Esophagus squamous epithelium (tissue), 5 donors: ENCODE measurements around the gene PLIN5. TPM values are rescaled to one million over a fixed set of nuclear protein-coding genes. Genes with fewer than 3 reads are reported as not detected.

Experiments
- DNase-seq: peaks from one replicate; lab custom pipeline; 2025; lab: John Stamatoyannopoulos, UW
- H3K27ac ChIP-seq, 4 donors: fragments of 200-600 bp; sonication (generic); one replicate each; pipeline ENCODE4 v1.5.1; 2016 to 2019; ENCODE audit warnings: mild to moderate bottlenecking in 1 of 4
- H3K27me3 ChIP-seq, 4 donors: fragments of 200-600 bp; sonication (generic); 1 replicate in 3 of 4; 2 replicates in 1 of 4; pipeline versions ENCODE4 v1.5.1 to v1.6.0; 2017 to 2021; ENCODE audit warnings: antibody characterized with exemption in 1 of 4
- H3K36me3 ChIP-seq, 3 donors: fragments of 200-600 bp; sonication (generic); one replicate each; pipeline ENCODE4 v1.5.1; 2016 to 2019
- H3K4me1 ChIP-seq, 3 donors: fragments of 200-600 bp; sonication (generic); one replicate each; pipeline ENCODE4 v1.5.1; 2017 to 2019
- H3K4me3 ChIP-seq, 4 donors: fragments of 200-600 bp; sonication (generic); 1 replicate in 3 of 4; 2 replicates in 1 of 4; pipeline ENCODE4 v1.5.1; 2016 to 2019; ENCODE audit warnings: mild to moderate bottlenecking in 2 of 4, moderate library complexity in 1 of 4
- H3K9me3 ChIP-seq, 3 donors: fragments of 200-600 bp; sonication (generic); one replicate each; pipeline ENCODE4 v1.5.1; 2016 to 2019
- CTCF ChIP-seq, 6 experiments: fragments of 450-650 bp in 4 of 6; fragments of 200-600 bp in 2 of 6; sonication (generic) in 2 of 6; IDR thresholded peaks; one replicate each; pipeline ENCODE4 v1.5.1; 2016 to 2019; ENCODE audit warnings: antibody characterized with exemption in 6 of 6, mild to moderate bottlenecking in 4 of 6, moderate library complexity in 4 of 6
- POLR2A ChIP-seq, 4 donors: fragments of 450-650 bp; IDR thresholded peaks; one replicate each; pipeline ENCODE4 v1.6.1; 2017; ENCODE audit warnings: antibody characterized with exemption in 4 of 4, mild to moderate bottlenecking in 4 of 4, moderate library complexity in 3 of 4
- WGBS, 2 donors: methylation state at CpG; one replicate each; pipeline ENCODE4 v1.1.5; 2018; 5-methylcytosine and 5-hydroxymethylcytosine counted together
- intact Hi-C: fragments of 100-400 bp; cut with DNase I; formaldehyde crosslinking; loops from one replicate; pipeline ENCODE4 v1.15.0; 2022
- total RNA-seq, 4 donors: library from RNA; depleted of rRNA; stranded (reverse); fragments of >200 nt; gene quantifications; one replicate each; pipeline ENCODE4 v1.1.0, GENCODE V29; 2016
- donor health status: DM: yes; HTN: yes; CAD: no.

Gene PLIN5
- total RNA-seq, 4 donors from 2014 or later: 1.9 to 12.9 (median 5.2) TPM

GRCh38 chr19:4577020-4577782 lies 42.2 kb upstream of the PLIN5 start:
- H3K27me3 ChIP-seq: peaks cover 3 to 89% (median 18%) of the 10 kb centered on the region in 4 donors
- TF ChIP-seq POLR2A (IDR thresholded peaks at IDR 0.05): no peak
- no peak for TF ChIP-seq CTCF (IDR thresholded peaks at IDR 0.05)
- intact Hi-C loops: loop anchor here (5.0 kb wide), 1 partner anchor 55 kb away; no protein-coding TSS in a partner anchor
- no peaks in the 10 kb centered on the region for H3K36me3 ChIP-seq
- no peak overlapping the region for H3K4me3 ChIP-seq
- H3K9me3 ChIP-seq: no peaks in the 10 kb centered on the region
- no peak for DNase-seq
- 63 to 89% methylated on average over 4 to 5 of the region's 5 CpGs for WGBS, 2 donors
- peaks cover 5 to 38% (median 6%) of the 10 kb centered on the region in 3 donors for H3K4me1 ChIP-seq
- H3K27ac ChIP-seq: peak overlapping the region in 1 of 4 donors; percentile 21

GRCh38 chr19:4576016-4576933 lies 41.3 kb upstream of the PLIN5 start:
- intact Hi-C loops: loop anchor here (5.0 kb wide), 1 partner anchor 56 kb away; no protein-coding TSS in a partner anchor
- DNase-seq: no peak
- WGBS, 2 donors: 37 to 41% methylated on average over 14 to 17 of the region's 17 CpGs
- TF ChIP-seq CTCF (IDR thresholded peaks at IDR 0.05) (peak; percentile 47 to 74 (median 68)), POLR2A (IDR thresholded peaks at IDR 0.05) (no peak)
- peaks cover 5 to 32% (median 6%) of the 10 kb centered on the region in 3 donors for H3K4me1 ChIP-seq
- H3K36me3 ChIP-seq: no peaks in the 10 kb centered on the region
- peaks cover 3 to 84% (median 15%) of the 10 kb centered on the region in 4 donors for H3K27me3 ChIP-seq
- H3K4me3 ChIP-seq: no peak overlapping the region
- no peaks in the 10 kb centered on the region for H3K9me3 ChIP-seq
- peak overlapping the region in 3 of 4 donors; percentile 58 to 79 (median 77) for H3K27ac ChIP-seq

- 10 to 27% methylated on average over 11 to 15 of the region's 19 CpGs for WGBS, 2 donors
- Histone ChIP-seq H3K36me3 (no peaks in the 10 kb centered on the region), H3K9me3 (no peaks in the 10 kb centered on the region), H3K27ac (peak overlapping the region; percentile 3 to 79 (median 70)), H3K4me1 (peaks cover 0 to 24% (median 6%) of the 10 kb centered on the region in 3 donors), H3K4me3 (peak overlapping the region in 1 of 4 donors; percentile 4), H3K27me3 (peaks cover under 1 to 78% (median 11%) of the 10 kb centered on the region in 4 donors)
- TF ChIP-seq CTCF (IDR thresholded peaks at IDR 0.05) (no peak), POLR2A (IDR thresholded peaks at IDR 0.05) (no peak)
- no peak for DNase-seq
- intact Hi-C loops: loop anchor here (5.0 kb wide), 1 partner anchor 57 kb away; no protein-coding TSS in a partner anchor
Measured at GRCh38 chr19:4575267-4576015, 40.4 kb upstream of the PLIN5 start.

- 65 to 76% methylated on average over 6 of the region's 6 CpGs for WGBS, 2 donors
- Histone ChIP-seq H3K9me3 (no peaks in the 10 kb centered on the region), H3K27me3 (peaks cover 0 to 61% (median 2%) of the 10 kb centered on the region in 4 donors), H3K36me3 (no peaks in the 10 kb centered on the region), H3K4me1 (peaks cover 0 to 20% (median 6%) of the 10 kb centered on the region in 3 donors), H3K4me3 (no peak overlapping the region), H3K27ac (no peak overlapping the region)
- DNase-seq: no peak
- no peak for TF ChIP-seq POLR2A (IDR thresholded peaks at IDR 0.05)
- no peak for TF ChIP-seq CTCF (IDR thresholded peaks at IDR 0.05)
- intact Hi-C loops: no loop called here
Measured at GRCh38 chr19:4573682-4574081, 38.7 kb upstream of the PLIN5 start.
